ENCODE measurements around the gene VSTM2L.
"Not testable (repeated sequence)": the region's sequence is repeated elsewhere in the genome, so short reads cannot be mapped to it uniquely, and the experiment has no call there.

VSTM2L gene

DNA sequence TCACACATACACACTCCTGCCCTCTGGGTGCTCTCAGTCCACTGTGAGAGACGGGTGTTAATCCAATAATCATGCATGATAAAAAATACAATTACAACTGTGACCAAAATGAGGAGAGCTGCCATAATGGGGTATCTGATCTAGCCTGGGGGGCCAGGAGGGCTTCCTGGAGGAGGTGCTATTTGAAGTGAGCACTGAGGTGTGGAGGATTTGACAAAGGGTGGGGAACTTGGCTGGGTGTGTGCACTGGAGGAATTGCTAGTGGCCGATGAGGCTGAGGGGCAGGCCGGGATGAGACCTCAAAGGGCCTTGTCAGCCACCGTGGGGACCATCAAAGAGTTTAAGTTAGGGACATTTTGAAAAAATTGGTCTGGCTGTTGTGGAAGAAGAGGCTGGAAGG is 34.8 kb downstream of the VSTM2L start:
- no peak for DNase-seq (ENCODE audit: low read depth)

DNA sequence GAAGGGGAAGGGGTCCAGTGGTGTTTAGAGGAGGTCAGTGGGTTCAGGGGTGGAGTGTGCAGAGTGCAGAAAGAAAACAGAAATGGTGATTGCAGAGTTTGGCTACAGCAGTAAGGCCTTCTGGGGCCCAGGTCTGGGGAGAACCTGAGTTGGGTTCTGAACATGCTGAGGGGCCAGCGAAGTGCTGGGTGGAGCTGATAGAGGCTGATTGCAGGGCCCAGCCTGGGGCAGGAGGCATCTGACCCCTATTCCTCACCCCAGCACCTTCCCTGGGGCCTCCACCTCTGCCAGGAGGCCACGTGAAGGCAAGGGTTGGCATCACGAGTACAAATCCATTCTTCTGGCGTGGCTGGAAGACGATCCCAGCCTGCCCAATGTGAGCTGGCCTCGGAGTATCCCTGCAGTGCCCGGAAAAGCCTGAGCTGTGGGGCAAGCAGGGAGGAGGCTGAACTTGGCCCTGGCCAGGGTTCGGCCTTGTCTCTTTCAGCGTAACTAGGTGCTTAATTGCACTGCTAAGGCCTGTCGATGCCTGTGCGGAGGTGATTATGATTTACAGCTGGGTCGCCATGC is 35.3 kb downstream of the VSTM2L start:
- no peak for DNase-seq (ENCODE audit: low read depth)

DNA sequence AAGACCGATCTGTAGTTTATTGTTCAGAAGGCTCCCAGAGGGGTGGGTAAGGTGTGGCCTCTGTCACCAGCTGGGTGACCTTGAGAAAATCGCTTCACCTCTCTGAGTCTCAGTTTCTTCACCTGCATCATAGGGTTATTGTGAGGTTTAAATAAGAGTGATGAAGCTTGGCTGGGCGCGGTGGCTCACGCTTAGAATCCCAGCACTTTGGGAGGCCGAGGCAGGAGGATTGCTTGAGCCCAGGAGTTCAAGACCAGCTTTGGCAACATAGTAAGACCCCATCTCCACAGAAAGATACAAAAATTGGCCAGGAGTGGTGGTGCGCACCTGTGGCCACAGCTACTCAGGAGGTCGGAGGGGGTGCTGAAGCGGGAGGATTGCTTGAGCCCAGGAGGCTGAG is 36.0 kb downstream of the VSTM2L start:
- DNase-seq (ENCODE audit: low read depth), result no peak

DNA sequence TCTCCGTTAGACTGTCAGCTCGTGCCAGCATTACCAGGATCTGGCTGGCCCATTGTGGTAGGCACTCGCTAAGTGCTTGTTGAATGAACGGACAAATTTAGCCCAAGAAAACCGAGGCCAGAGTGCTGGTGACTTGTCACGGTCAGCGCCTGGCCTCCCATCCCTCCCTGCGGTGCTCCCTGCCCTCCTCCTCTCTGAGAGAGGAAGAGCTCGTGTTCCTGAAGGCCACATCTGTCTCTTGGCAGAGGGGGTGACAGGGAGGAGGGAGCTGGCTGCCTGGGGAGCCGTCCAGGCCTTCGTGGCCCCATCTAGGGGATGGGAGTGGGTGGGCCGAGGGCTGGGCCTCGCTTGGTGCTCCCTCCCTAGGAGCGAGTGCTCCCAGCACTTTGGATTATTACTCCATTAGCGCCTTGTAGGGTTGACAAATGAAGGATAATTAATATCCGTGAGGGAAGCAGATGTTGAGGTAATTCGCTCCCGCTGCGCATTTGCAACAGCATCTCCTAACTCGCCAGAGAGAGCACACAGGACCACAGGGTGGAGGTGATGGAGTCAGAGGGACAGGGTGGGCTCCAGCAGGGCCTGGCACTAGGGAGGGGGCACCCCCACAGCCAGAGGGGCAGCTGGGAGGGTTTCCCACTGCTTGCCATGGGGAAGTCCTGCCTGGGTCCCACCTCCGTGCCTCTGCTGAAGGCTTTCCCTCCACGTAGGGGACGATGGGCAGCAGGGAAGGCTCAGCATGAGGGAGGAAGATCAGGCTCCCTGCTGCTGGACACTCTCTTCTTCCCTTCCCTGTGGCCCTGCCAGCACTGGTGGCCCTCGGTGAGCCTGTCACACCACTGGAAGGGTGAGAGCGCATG is 37.0 kb downstream of the VSTM2L start:
- DNase-seq (ENCODE audit: low read depth), result no peak

DNA sequence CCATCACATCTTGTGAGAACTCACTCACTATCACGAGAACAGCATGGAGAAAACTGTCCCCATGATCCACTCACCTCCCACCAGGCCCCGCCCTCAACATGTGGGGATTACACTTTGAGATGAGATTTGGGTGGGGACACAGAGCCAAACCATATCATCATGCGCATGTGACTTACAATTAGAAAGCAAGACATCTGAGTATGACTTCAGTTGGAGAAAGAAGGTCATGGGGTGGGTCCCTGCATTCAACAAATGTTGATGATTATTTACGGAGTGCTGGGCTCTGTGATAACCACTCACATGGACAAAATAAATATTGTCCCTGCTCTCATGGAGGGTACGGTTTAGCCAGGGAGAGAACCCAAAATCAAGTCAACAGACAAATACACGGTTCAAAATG is 37.9 kb downstream of the VSTM2L start:
- no peak for DNase-seq (ENCODE audit: low read depth)

DNA sequence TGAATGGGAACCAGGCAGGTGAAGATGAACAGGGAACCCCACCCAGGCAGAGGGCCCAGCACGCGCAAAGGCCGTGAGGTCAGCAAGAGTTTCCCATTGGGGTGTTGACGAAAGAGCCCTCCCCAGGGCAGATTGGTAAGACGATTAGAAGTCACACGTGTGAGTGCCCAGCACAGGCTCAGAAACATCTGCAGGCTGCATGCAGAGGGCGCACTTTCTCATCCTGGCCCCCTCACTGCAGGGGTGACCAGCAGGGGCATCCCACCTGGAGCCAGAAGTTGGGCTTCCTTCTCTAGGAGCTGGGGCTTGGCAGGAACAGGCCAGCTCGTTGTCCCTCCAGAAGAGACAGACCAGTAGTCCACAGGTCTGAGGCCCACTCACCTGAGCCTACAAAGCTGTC is 38.4 kb downstream of the VSTM2L start:
- no peak for DNase-seq (ENCODE audit: low read depth)

DNA sequence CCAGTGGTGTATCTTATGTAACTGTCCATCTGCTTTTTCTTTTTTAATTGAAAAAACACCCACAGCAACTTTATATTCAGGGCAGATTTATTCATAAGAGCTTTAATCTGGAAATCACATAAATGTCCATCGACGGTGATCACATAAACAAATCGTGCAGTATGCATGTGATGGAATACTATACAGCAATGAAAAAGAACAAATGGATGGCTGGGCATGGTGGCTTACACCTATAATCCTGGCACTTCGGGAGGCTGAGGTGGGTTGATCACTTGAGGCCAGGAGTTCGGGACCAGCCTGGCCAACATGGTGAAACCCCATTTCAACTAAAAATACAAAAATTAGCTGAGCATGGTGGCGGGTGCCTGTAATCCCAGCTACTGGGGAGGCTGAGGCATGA is 39.1 kb downstream of the VSTM2L start:
- DNase-seq (ENCODE audit: low read depth), result no peak

DNA sequence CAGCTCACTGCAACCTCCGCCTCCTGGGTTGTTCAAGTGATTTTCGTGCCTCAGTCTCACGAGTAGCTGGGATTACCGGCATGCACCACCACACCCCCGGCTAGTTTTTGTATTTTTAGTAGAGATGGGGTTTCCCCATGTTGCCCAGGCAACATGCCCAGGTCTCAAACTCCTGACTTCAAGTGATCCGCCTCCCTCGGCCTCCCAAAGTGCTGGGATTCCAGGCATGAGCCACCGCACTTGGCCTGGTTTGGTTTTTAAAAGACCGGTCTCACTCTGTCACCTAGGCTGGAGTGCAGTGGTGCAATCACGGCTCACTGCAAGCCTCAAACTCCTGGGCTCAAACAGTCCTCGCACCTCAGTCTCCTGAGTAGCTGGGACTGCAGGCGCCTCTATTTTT is 40.1 kb downstream of the VSTM2L start:
- DNase-seq (ENCODE audit: low read depth), result no peak

DNA sequence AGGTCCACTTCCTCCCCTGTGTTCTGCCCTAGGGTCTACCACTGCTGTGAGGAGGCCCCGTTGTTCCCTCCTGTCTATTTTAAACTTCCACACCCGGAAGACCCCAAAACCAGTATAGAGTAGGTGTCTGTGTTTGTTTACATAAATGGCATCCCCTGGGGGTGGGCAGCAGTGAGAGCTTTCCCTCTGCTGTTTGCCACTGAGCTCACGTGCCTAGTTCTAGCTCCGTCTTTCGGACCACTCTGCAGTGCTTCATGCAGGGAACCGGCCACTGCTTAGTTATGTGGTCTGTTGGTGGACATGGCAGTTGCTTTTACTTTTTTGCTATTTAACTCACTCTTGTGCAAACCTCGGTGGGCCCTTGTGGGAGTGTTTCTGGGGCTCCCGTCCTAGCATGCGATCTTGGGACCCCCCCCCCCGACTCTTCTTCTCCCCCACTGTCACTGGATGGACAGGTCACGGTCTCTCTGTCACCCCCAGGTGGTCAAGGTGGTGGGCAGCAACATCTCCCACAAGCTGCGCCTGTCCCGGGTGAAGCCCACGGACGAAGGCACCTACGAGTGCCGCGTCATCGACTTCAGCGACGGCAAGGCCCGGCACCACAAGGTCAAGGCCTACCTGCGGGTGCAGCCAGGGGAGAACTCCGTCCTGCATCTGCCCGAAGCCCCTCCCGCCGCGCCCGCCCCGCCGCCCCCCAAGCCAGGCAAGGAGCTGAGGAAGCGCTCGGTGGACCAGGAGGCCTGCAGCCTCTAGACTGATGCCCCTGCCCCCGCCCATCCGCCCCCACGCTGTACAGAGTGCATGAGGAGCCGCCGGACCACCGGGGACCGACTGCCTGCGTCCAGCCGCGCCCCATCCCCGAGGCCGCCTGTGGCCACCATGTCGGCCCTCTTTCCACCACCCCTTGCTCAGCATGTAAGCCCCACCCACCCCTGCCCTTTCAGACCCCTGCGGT is 40.9 kb downstream of the VSTM2L start:
- no peak for DNase-seq (ENCODE audit: low read depth)

DNA sequence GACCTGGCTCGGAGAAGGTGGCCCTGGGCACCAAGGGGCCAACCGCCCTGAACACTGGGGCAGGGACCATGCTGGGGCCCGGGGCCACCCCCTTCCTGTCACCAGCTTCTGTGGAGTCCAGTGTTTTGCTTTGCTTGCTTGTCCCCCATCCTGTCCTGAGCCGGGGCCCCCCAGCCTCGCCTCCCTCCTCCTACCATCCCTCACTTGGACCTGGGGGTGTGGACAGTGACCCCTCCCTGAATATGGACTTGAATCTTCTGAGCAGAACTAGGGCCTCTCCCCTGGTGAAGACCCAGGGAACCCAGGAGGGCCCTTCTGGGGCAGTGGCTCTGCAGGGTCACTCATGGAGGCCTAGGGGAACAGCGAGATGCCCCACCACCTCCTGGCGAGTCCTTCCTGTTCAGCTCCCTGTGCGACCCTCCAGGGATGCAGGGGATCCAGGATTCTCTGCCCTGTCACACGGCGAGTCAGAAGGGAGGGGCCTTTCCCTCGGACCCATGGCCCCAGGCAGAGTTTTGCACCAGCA is 41.6 kb downstream of the VSTM2L start:
- DNase-seq (ENCODE audit: low read depth), result no peak

DNA sequence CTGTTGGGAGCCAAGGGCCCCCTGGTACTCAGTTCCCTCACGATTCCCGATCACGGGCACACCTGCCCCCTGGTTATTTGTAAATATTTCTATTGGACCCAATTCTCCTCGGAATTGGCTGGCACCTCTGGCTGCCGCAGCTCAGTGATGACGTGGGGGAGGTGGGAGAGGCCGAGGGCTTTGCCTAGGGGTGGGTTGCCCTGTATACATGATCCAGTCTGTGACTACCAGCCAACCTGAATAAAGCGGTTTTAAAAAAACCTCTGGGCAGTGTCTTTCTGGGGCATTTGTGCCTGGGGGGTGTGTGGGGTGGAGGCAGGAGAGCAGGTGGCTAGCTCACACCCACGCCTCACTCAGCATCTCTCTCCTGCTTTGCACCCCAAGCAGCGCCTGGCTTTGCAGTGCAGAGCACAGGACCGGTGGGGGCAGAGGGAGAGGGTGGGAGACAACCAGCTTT is 42.2 kb downstream of the VSTM2L start:
- DNase-seq (ENCODE audit: low read depth), result no peak

DNA sequence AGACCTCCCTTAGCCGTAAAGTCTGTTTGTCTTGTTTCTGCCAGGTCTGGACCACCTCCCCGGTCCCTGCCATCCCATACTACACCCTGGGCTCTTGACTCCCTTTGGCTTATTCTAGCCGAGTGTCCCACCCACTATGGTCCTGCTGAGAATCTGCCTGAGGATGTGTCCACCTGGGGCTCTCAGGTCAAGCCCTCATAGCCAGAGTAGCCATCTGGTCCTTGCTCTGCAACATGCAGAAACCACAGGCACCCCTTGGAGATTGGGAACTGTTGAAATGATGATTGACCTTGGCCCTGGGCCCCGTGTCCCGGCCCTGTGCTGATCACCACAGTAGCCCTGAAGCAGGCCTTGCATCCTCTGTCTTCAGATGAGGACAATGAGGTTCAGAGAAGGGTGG is 44.0 kb downstream of the VSTM2L start:
- no peak for DNase-seq (ENCODE audit: low read depth)

DNA sequence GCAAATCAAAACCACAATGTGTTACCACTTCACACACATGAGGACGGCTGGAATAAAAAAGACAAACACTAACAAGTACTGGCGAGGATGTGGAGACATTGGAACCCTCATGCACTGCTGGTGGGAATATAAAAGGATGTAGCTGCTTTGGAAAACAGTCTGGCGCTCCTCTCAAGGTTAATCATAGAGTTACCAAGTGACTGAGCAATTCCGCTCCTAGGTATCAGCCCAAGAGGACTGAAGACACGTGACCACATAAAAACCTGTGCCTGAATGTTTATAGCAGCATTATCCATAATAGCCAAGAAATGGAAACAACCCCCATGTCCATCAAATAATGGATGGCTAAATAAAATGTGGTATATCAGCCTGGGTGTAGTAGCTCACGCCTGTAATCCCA is 45.0 kb downstream of the VSTM2L start:
- no peak for DNase-seq (ENCODE audit: low read depth)

DNA sequence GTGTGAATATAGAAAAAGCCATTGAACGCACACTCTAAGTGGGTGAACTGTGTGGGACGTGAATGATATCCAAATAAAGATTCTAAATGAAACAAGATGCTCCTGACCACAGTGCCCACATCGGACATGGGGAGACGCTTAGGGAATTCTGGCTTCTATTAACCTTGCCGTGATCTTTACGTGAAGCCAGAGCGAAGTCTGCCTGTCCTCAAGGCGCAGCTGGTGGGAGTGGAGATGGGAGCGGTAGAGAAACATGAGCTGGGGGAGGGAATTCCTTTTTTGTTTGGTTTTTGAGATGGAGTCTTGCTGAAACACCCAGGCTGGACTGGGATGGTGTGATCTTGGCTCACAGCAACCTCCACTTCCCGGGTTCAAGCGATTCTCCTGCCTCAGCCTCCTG is 46.0 kb downstream of the VSTM2L start:
- DNase-seq (ENCODE audit: low read depth), result no peak

DNA sequence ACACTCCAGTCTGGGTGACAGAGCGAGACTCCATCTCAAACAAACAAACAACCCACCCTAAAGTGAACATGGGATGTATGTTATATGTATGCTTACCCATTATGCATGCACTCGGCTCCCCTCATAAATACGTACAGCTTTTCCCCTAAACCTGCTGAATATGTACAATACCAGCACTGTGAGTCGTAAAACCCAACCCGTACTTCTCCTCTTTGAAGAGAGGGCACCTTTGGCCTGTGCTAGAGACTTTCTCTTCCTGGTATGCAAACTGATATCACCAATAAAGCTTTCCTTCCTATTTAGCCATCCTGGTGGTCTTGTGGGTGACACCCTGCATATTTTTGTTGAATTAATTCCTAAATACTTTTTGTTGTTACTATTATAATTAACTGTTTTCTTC is 51.3 kb downstream of the VSTM2L start:
- no peak for DNase-seq (ENCODE audit: low read depth)

DNA sequence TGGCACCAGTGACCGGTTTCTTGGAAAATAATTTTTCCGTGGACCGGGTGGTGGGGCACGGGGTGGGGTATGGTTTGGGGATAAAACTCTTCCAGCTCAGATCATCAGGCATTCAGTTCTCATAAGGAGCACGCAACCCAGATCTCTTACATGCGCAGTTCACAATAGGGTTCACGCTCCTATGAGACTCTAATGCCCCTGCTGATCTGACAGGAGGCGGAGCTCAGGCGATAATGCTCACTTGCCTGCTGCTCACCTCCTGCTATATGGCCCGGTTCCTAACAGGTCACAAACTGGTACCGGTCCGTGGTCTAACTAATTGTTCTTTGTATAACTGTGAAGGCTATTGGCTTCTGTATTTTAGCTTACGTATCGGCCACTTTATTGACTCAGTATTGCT is 51.7 kb downstream of the VSTM2L start:
- DNase-seq (ENCODE audit: low read depth), result no peak

DNA sequence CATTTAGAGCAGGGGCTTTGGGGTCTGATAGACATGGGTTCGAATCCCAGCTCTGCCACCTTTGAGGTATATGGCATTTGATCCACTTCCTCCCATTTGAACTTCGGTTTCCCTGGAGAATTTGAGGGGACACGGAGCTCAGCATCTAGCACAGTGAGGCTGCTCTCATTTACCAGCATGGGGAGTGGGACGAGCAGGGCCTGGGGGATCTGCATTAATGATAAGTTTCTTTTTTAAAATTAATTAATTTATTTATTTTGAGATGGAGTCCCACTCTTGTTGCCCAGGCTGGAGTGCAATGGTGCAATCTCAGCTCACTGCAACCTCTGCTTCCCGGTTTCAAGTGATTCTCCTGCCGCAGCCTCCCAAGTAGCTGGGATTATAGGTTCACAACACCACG is 52.6 kb downstream of the VSTM2L start:
- no peak for DNase-seq (ENCODE audit: low read depth)

DNA sequence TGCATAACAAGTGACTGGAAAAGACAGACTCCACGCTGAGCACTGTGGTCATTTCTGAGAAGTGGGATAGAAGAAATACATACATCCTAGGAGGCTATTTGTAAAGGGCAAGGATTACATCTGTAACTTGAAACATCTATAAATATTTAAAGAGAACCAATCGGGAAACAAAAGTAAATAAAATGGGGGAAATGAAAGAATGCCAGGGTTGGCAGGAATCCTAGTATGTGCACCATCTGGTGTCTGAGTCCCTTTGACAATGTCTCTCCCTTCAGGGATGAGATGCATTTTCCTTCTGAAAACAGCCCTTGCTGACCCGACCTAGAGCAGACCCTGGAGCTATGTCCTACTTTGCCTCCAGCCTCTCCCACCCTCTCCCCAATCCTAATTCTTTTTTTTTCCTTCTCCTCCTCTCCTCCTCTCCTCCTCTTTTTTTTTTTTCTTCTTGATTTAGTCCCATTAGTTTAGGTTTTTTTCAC is 53.2 kb downstream of the VSTM2L start:
- no peak for DNase-seq (ENCODE audit: low read depth)

DNA sequence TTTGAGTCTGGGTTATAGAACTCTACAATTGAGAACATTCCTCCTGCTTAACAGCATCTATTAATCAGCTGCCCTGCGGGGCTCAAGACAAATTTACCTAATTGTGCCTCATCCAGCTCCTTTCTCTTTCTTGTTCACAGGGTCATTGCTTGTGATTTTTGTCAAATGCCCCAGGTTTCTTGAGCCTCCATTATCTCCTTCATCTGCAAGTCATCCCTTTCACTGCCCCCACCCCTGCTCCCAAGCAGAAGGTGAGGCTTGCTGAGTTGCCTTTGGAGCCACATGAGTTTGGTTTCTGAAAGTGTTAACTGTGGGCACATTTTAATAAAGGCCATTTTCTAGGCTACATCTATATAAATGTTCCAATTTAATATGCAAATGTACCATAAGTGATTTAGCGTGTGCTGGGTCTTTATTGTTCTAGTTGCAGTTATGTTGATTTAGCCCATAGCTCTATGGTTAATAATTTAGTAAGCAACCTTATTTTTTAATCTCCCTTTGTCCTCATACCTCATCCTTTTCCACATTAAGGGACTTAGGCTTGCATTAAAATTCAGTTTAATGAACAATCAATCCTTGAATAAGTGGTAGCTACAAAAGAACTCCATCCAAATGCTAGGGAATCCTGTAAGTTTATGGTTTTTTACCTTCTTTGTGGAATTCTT is 56.1 kb downstream of the VSTM2L start:
- DNase-seq (ENCODE audit: low read depth), result no peak

DNA sequence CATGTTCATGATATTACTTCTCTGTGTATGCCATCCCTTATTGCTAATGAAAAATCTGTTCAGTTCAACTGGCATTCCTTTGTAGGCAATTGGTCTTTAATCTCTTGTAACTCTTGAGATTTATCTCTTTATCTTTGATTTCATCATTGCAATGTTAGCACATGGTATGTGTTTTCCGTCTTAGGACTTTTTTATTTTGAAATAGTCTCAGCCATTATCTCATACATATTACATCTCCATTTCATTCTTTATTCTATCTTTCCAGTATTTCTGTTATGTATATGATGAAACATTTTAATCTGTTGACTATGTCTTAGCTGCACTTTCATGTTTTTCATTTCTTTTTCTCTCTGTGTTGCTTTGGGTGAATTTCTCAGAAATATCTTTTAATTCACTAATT is 58.1 kb downstream of the VSTM2L start:
- DNase-seq (ENCODE audit: low read depth), result no peak

DNA sequence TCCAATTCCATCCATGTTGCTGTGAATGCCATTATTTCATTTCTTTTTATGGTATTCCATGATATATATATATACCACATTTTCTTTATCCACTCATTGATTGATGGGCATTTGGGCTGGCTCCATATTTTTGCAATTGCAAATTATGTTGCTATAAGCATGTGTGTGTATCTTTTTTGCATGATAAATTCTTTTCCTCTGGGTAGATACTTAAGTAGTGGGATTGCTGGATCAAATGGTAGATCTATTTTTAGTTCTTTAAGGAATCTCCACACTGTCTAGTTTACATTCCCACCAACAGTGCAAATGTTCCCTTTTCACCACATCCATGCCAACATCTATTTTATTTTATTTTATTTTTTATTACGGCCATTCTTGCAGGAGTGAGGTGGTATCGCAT is 60.6 kb downstream of the VSTM2L start:
- not testable (repeated sequence) for DNase-seq (ENCODE audit: low read depth)
